Endothelial cell (in vitro differentiated cells): ENCODE measurements around the gene FZD7. TPM values are rescaled to one million over a fixed set of nuclear protein-coding genes. Genes with fewer than 3 reads are reported as not detected.

Experiments
- DNase-seq: peaks from one replicate; pipeline ENCODE4 v3.0.0; 2021; ENCODE audit warnings: low spot score
- H3K27ac Mint-ChIP-seq: one replicate; pipeline ENCODE4 v1.8.0; 2021; ENCODE audit warnings: mixed read lengths, inconsistent platforms; ENCODE audit not compliant: unreplicated experiment
- H3K27me3 Mint-ChIP-seq: one replicate; pipeline ENCODE4 v1.8.0; 2021; ENCODE audit warnings: mild to moderate bottlenecking, moderate library complexity, mixed read lengths, inconsistent platforms; ENCODE audit not compliant: unreplicated experiment
- H3K36me3 Mint-ChIP-seq: one replicate; pipeline ENCODE4 v1.8.0; 2021; ENCODE audit warnings: mild to moderate bottlenecking, low read depth, mixed read lengths, inconsistent platforms; ENCODE audit not compliant: unreplicated experiment
- H3K4me1 Mint-ChIP-seq: one replicate; pipeline ENCODE4 v1.8.0; 2021; ENCODE audit warnings: mild to moderate bottlenecking, mixed read lengths, inconsistent platforms; ENCODE audit not compliant: unreplicated experiment
- H3K4me3 Mint-ChIP-seq: one replicate; pipeline ENCODE4 v1.8.0; 2021; ENCODE audit warnings: mild to moderate bottlenecking, mixed read lengths, inconsistent platforms; ENCODE audit not compliant: unreplicated experiment
- H3K9me3 Mint-ChIP-seq: one replicate; pipeline ENCODE4 v1.8.0; 2021; ENCODE audit warnings: mixed read lengths, inconsistent platforms; ENCODE audit not compliant: unreplicated experiment
- CTCF ChIP-seq: fragments of 200-600 bp; sonication (generic); IDR thresholded peaks from one replicate; pipeline ENCODE4 v1.5.0; 2021; ENCODE audit warnings: antibody characterized with exemption; ENCODE audit not compliant: unreplicated experiment
- total RNA-seq: library from RNA; stranded (reverse); fragmentation: NEBNext Ultra II Directional; extraction: Animal tissue kit (Norgen Biotek cat#: 25700); gene quantifications from one replicate; pipeline ENCODE4 v1.2.1, GENCODE V29; 2021; ENCODE audit not compliant: unreplicated experiment

Gene FZD7
- total RNA-seq, 1 donor from 2014 or later = 42.2 TPM

DNA sequence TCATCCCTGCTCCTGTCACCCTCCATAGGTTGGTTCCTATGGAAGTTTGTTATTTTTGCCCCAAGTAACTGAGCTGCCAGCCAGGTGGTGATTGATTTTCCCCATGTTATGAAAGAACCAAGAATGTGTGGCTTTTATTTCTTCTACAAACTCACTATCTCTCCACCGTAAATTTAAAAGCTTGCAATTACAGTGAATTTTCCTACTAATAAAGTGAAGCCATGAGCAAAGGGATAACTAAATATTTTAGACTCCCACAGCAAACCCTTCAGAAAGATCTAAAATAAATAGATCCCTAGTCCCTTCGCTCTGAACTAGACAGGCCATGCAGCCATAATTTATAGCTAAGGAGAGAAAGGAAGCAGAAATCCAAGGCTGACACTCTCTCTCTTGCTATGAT is 33.2 kb downstream of the FZD7 start:
- H3K4me3 Mint-ChIP-seq = no peak overlapping the region
- H3K27ac Mint-ChIP-seq = no peak overlapping the region
- H3K36me3 Mint-ChIP-seq = no peaks in the 10 kb centered on the region
- DNase-seq = no peak
- no peaks in the 10 kb centered on the region for H3K9me3 Mint-ChIP-seq
- H3K4me1 Mint-ChIP-seq = peaks cover 5% of the 10 kb centered on the region
- H3K27me3 Mint-ChIP-seq = no peaks in the 10 kb centered on the region
- TF ChIP-seq CTCF = no peak

DNA sequence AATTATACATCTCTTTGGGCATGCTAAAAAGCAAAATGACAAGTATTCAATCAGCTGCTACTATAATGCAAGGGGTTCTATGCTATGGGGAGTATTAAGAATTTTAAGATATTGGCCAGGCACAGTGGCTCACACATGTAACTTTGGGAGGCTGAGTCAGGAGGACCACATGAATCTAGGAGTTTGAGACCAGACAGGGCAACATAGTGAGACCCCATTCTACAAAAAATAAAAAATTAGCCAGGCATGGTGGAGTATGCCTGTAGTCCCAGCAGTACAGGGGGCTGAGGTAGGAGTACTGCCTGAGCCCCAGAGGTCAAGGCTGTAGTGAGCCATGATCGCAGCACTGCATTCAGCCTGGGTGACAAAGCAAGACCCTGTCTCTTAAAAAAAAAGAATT is 33.9 kb downstream of the FZD7 start:
- no peak overlapping the region for H3K4me3 Mint-ChIP-seq
- H3K9me3 Mint-ChIP-seq = no peaks in the 10 kb centered on the region
- no peak for DNase-seq
- no peak for TF ChIP-seq CTCF
- peaks cover 7% of the 10 kb centered on the region for H3K4me1 Mint-ChIP-seq
- H3K27me3 Mint-ChIP-seq = peaks cover 1% of the 10 kb centered on the region
- H3K36me3 Mint-ChIP-seq = no peaks in the 10 kb centered on the region
- H3K27ac Mint-ChIP-seq = no peak overlapping the region

- H3K27ac Mint-ChIP-seq = no peak overlapping the region
- no peaks in the 10 kb centered on the region for H3K36me3 Mint-ChIP-seq
- peaks cover 3% of the 10 kb centered on the region for H3K27me3 Mint-ChIP-seq
- no peaks in the 10 kb centered on the region for H3K9me3 Mint-ChIP-seq
- no peak for TF ChIP-seq CTCF
- peaks cover 9% of the 10 kb centered on the region for H3K4me1 Mint-ChIP-seq
- H3K4me3 Mint-ChIP-seq = no peak overlapping the region
- DNase-seq = no peak
Measured at GRCh38 chr2:202069170-202070067, 35.8 kb downstream of the FZD7 start.

GRCh38 chr2:202071107-202071506 is 37.5 kb downstream of the FZD7 start:
- Mint-ChIP-seq H3K4me1 (peaks cover 4% of the 10 kb centered on the region), H3K27me3 (peaks cover 3% of the 10 kb centered on the region), H3K27ac (no peak overlapping the region), H3K36me3 (no peaks in the 10 kb centered on the region), H3K4me3 (no peak overlapping the region), H3K9me3 (no peaks in the 10 kb centered on the region)
- no peak for TF ChIP-seq CTCF
- DNase-seq = no peak

DNA sequence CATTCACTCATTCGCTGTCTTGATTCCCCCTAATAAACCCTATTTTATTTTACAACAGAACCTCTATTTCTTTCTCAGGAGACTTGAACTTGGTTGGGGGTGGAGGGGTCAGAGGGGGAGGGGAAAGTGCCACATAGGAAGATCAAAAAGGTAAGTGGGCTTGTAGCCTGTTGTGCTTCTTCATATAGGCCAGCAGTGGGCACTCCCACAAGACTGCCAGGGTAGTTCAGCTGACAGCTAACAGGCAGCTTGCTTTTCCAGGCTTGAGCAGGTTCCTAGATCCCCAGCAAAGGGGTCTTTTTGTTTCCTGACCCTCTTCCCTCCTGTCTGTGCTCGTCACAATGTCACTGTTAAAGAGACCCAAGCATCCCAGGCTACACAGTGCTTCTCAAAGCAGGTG is 38.6 kb downstream of the FZD7 start:
- peak; percentile 38 for TF ChIP-seq CTCF
- H3K27ac Mint-ChIP-seq = no peak overlapping the region
- DNase-seq = no peak
- H3K4me3 Mint-ChIP-seq = no peak overlapping the region
- H3K36me3 Mint-ChIP-seq = no peaks in the 10 kb centered on the region
- H3K4me1 Mint-ChIP-seq = peaks cover 4% of the 10 kb centered on the region
- peaks cover 3% of the 10 kb centered on the region for H3K27me3 Mint-ChIP-seq
- H3K9me3 Mint-ChIP-seq = no peaks in the 10 kb centered on the region
